ENCODE data around the gene KCMF1. TPM values are rescaled to one million over a fixed set of nuclear protein-coding genes. Genes with fewer than 3 reads are reported as not detected.

The KCMF1 gene
- total and polyA plus RNA-seq, 12 donors = 9.7 to 74.2 (median 45.4) TPM

GRCh38 chr2:84959566-84960506, 11.1 kb upstream of the KCMF1 start:
- no peaks in the 10 kb centered on the region for H3K36me3 ChIP-seq (replicated peaks in 1 of 2)
- H3K27ac ChIP-seq = no peak overlapping the region
- no peaks in the 10 kb centered on the region for H3K27me3 ChIP-seq
- TF ChIP-seq POLR2A (IDR thresholded peaks at IDR 0.05) (no peak), CTCF (IDR thresholded peaks at IDR 0.05) (no peak)
- H3K4me3 ChIP-seq = no peak overlapping the region
- intact Hi-C loops (cut with DNase I) = no loop called here
- peaks cover 0 to 7% of the 10 kb centered on the region in 2 donors for H3K4me1 ChIP-seq (replicated peaks in 1 of 2)
- 46 to 62% (median 55%) methylated on average over 5 of the region's 5 CpGs for WGBS, 4 donors
- DNase-seq = no peak
- H3K9me3 ChIP-seq (replicated peaks in 1 of 3) = no peaks in the 10 kb centered on the region

- H3K27me3 ChIP-seq = no peaks in the 10 kb centered on the region
- no peak overlapping the region for H3K27ac ChIP-seq
- no peak for DNase-seq
- WGBS, 4 donors = 90 to 99% (median 96%) methylated on average over 4 of the region's 4 CpGs
- intact Hi-C loops (cut with DNase I) = no loop called here
- TF ChIP-seq POLR2A (IDR thresholded peaks at IDR 0.05) = no peak
- TF ChIP-seq CTCF (IDR thresholded peaks at IDR 0.05) = no peak
- no peak overlapping the region for H3K4me3 ChIP-seq
- peaks cover 0 to 14% of the 10 kb centered on the region in 2 donors for H3K4me1 ChIP-seq (replicated peaks in 1 of 2)
- no peaks in the 10 kb centered on the region for H3K36me3 ChIP-seq (replicated peaks in 1 of 2)
- H3K9me3 ChIP-seq (replicated peaks in 1 of 3) = no peaks in the 10 kb centered on the region
Measured at GRCh38 chr2:84962917-84963316, 8.0 kb upstream of the KCMF1 start.

- 87 to 95% (median 90%) methylated on average over 2 of the region's 2 CpGs for WGBS, 4 donors
- no peak for DNase-seq
- Histone ChIP-seq H3K36me3 (replicated peaks in 1 of 2) (no peaks in the 10 kb centered on the region), H3K4me3 (no peak overlapping the region), H3K9me3 (replicated peaks in 1 of 3) (no peaks in the 10 kb centered on the region), H3K27me3 (no peaks in the 10 kb centered on the region), H3K4me1 (replicated peaks in 1 of 2) (peaks cover 0 to 18% of the 10 kb centered on the region in 2 donors), H3K27ac (no peak overlapping the region)
- intact Hi-C loops (cut with DNase I) = no loop called here
- TF ChIP-seq POLR2A (IDR thresholded peaks at IDR 0.05) (no peak), CTCF (IDR thresholded peaks at IDR 0.05) (no peak)
Measured at GRCh38 chr2:84963323-84963691, 7.7 kb upstream of the KCMF1 start.

GRCh38 chr2:84963692-84964405, 7.1 kb upstream of the KCMF1 start:
- intact Hi-C loops (cut with DNase I) = no loop called here
- Histone ChIP-seq H3K27me3 (no peaks in the 10 kb centered on the region), H3K27ac (no peak overlapping the region), H3K4me1 (replicated peaks in 1 of 2) (peaks cover 2 to 24% of the 10 kb centered on the region in 2 donors), H3K9me3 (replicated peaks in 1 of 3) (no peaks in the 10 kb centered on the region), H3K36me3 (replicated peaks in 1 of 2) (no peaks in the 10 kb centered on the region), H3K4me3 (no peak overlapping the region)
- peak in 5 of 7 donors; percentile 16 to 46 (median 24) for DNase-seq
- WGBS, 4 donors = 74 to 76% (median 75%) methylated on average over 9 of the region's 9 CpGs
- TF ChIP-seq POLR2A (IDR thresholded peaks at IDR 0.05) (no peak), CTCF (IDR thresholded peaks at IDR 0.05) (no peak)

All from adrenal gland (tissue), 12 donors.